ENCODE measurements around the gene CCDC33.

DNA sequence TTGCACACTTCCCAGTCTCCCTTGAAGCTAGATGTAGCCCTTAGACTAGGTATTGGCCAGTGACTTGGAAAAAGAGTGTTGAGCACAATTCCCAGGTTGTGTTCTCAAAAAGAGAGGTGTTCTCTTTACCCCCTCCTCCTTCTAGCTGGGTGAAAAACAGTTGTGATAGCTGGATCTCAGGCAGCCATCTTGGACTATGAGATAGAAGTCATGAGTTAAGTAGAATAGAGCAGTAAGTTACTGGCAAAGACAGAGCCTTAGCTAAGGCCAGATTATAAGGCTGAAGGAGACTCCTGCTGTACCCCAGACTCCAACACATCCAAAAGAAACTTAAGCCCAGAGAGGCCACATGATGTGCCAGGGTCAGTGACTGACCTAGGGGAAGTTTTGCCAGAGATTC is 25.4 kb upstream of the CCDC33 start:
- TF ChIP-seq CTCF (IDR thresholded peaks at IDR 0.05) (no peak), POLR2A (IDR thresholded peaks at IDR 0.05) (no peak)
